HG02678 (cell line): ENCODE results near the gene ATP5IF1.

ENCODE experiments used
- ATAC-seq: cut with Tn5 transposase; IDR thresholded peaks from one replicate; pipeline ENCODE4 v1.9.1; 2021; ENCODE audit warnings: mild to moderate bottlenecking, moderate library complexity; ENCODE audit not compliant: unreplicated experiment

ATP5IF1 gene

DNA sequence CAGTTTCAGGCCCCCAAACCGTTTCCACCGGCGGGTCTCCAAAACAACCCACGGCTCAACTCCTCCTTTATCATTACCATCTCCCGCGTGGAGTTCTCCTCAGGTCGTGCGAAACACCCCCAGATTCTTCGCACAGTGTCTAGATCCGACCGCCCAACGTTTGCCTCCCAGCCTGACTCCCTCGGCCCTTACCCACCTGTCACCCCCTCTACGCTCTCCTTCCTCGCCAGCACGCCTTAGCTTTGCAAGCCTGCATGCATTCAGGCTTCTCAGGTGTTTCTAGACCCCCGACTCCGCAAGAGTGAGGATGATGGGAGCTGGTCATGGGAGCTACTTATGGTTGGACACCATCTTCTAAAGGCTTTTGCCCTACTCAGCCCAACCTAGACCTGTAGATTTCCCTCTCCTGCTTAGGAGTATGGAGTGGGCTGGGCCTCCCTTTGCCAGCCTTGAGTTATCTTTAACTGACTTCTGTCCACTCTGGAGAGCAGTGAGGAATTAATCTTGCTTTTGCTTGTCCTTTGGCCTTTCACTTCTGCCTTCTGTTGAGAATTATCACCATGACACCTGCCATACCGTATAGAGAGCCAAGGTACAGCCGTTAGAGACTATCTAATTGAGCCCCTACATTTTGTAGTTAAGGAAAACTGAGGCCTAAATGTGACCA lies 865 bp downstream of the ATP5IF1 start:
- ATAC-seq: no peak

DNA sequence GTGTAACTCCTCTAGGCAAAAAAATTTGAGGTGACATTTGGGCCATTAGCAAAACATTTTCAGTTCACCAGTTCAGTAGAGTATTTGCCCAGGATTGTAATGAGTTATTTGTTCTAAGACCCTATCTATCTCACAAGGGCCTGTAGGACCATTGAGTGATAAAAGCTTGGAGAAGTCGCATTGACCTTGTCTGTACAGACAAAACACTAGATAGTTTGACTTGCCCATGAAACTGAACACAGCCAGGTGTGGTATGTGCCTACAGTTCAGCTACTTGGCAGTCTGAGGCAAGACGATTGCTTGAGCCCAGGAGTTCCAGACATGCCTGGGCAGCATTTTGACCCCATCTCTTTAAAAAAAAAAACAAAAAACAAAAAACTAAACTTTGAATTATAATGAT lies 3.1 kb downstream of the ATP5IF1 start:
- ATAC-seq: no peak

DNA sequence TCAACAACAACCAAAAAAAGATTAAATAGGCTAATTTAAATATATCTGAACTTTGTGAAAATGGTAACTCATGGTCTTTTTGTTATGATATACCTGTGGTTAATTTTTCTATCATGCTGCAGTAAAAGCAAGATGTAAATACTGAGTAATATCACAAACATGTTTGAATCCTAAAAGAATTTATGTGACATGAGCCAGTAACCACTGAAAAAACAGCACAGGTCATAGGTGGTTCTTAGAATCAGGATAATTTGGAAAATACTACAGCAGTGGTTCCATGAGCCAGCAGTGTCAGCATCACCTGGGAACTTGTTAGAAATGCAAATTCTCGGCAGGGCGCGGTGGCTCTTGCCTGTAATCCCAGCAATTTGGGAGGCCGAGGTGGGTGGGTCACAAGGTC lies 4.1 kb downstream of the ATP5IF1 start:
- ATAC-seq: no peak

DNA sequence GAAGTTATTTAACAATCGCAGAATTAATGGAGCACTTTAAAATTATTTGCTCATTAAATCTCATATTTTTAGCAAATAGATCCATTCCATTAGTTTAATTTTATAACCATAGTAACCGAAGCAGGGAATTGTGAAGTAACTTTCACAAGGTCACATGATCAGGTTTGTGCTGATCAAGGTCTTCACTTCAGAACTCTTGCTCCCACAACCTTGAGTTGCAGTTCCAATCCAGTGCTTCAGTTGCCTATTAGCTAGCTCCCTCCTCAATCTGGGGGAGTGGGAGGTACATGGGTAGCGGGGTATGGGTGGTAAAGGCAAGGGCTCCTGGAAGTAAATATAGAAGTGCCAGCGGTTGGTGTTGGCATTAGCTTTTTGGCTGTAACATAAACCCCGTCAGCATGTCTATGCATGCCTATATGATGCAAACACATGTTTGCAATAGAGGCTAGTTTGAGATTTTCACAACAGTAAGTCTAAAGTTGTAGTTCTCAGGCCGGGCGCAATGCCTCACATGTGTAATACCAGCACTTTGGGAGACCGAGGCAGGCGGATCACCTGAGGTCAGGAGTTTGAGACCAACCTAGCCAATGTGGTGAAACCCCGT lies 5.8 kb downstream of the ATP5IF1 start:
- ATAC-seq: no peak

DNA sequence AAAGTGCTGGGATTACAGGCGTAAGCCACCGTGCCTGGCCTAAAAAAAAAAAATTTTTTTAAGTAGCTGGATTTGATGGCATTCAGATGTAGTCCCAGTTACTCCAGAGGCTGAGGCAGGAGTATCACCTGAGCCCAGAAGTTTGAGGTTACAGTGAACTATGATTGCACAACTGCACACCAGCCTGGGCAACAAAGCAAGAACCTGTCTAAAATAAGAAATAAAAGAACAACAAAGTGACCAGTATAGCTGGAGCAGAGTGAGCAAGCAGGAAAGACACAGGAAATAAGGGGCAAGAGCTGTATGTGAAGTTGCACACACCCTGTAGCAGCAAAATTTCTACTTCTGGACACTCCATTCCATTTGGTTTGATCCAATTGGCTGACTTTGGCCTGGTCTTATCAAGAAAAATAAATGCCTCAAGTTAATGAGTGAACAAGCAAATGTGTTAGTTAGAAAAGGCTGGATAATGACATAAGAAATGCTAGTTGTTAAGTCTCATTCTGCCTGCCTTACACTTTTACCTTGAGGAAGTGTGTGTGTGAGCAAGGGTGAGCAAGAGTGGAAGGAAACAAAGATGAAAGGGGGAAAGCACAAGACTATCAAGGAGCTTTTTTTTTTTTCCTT lies 7.9 kb downstream of the ATP5IF1 start:
- ATAC-seq: no peak

DNA sequence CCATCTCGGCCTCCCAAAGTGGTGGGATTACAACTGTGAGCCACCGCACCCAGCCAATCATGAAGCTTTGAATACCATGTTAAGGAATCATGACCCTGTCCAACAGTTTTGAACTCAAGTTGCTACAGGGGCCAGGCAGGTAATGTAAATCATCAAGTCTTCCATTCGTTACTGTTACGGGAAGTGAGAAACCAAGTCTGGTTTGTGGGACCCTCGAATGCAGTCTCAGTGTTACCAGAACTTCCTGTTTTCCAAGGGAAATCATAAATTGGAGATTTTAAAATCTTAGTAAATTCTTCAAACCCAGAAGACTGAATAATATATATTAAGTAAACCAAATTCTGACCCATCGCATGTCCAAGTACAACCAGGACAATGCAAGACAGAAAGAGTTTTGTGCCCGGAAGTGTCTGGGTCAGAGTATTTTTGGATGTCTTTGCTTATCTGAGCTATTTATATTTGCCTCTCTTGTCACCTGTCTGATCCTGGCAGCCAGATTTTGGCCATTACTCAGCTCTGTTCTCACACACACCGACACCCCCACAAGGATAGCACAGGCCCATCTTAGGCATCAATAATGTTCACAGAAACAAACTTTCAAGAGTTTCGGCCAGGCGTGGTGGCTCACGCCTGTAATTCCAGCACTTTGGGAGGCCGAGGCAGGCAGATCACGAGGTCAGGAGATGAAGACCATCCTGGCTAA lies 8.8 kb downstream of the ATP5IF1 start:
- no peak for ATAC-seq

DNA sequence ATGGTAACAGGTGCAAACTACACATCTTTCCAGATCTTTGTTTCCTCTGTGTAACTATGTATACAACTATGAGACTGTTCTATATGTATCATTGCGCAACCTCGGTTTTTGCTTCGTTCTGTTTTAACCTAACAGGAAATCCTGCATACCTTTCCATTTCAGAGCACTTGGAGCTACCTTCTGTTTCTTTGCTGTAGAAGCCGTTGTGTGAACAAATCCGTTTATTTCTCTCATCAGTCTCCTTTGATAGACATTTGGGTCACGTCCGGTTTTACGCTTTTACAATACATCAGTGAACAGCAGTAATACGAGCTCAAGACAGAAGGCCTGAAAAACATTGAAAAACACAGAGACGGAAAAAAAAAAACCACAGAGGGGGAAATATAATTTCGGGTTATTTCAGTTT lies 10.5 kb downstream of the ATP5IF1 start:
- no peak for ATAC-seq

DNA sequence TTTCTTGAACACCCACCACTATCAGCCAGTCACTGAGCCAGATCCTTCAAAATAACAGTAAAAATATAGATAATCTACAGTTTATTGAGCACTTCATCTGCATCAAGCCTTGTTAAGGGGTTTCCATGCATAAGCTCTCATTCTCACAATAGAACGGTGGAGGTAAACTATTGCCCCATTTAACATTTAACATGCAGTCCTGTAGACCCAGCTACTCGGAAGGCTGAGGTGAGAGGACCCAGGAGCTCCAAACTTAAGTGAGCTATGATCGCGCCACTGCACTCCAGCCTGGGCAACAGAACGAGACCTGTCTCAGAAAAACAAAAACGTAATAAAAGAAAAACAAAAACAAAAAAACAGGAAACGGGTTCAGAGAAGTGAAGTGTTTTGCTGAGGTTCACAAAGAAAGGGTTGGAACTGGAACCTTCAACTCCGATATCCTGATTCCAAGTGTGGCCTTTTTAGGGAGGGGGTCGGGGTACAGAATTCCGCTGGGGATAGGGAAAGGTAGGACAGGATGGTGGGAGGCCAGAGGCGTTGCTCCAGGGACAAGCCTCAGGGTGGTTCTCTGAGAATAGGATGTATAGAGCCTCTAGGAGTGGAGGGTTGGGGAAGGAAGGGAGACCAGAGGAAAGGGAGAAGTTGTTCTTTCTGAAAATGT lies 11.8 kb downstream of the ATP5IF1 start:
- ATAC-seq: no peak

DNA sequence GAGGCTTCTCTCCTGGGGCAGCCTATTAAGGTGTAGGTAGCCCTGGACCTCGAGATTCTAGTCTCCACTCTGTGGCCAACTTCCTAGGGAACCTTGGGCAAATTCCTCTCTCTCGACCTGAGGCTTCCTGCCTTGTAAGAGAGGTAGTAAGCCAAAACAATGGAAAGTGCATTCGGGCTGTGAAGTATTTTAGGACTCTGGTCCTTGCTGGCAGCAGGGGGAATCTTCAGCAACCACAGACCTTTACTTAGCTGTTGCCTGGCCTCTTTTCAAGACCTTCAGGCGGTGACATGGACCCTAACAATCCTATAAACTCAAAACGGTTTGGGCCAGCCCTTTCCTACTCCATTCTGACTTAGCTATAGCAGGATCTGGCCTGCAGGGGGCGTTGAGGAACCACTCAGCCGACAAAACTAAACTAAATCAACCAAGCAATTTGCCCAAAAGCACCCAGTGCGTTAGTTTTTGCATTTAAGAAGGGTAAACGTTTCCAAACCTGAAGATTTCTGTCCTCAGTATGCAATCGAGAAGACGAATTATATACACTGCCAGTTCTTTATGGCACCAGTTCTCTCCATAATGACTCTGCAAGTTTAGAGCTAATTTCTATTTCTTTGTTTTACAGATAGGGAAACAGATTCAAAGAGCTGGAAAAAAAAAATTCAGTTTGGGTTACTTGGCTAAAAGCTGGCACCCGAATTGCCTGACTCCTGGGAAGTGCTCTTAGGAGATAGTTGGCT lies 12.5 kb downstream of the ATP5IF1 start:
- no peak for ATAC-seq

DNA sequence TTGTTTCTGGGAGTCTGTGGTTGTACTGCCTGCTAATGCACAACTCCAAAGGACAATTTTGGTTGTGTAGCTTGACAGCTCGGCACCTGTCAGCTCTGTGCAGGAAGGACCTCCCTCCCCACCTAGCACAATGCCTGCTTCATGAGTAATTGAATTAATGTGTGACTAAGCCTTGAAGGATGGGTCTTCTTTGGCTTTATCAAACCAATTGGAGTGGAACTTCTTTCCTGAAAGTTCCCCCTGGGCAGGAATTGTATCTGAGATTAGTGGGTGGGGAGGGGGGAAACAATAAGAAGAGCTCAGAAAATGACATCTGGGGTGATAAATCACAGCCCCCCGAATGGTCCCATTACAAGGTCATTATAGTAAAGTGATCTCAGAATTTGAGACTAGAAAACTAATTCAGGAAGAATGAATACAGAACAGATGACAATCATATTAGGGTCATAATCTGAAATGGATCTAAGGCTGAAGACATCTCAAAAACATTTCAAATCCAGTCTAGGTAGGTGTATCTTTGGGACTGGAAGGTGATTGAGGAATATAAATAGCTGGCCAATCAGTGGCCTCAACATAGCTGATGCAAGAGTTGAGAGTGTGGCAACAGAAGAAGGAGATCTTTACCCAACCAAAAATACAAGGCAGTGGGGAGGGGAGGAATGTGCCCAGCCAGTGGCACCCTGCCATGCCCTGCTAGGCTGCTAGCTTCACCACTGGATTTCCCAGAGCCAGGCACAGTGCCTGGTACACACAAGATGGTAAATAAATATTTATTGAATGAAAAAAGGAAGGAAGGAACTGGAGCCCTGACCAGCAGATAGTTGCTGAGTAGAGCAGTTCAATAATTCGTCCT lies 13.3 kb downstream of the ATP5IF1 start:
- ATAC-seq: no peak

DNA sequence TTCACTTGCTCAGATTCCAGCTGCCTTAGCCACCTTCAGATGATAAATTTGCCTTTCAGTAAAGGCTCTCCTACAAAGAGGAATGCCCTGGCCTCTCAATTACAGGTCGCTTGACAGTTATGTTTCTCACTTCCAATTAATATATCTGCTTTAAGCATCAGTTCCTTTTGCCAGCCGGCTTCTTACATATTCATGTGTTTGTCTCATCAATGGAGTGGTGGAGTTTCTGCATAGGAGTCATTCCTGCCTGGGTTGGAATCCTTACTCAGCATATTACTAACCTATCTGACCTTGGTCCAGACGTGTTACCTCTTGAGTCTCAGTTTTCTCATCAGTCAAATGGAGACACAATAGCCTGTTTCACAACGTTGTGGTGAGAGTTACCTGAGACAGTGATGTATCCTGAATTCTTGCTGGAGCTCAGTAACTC lies 14.0 kb downstream of the ATP5IF1 start:
- ATAC-seq: no peak

DNA sequence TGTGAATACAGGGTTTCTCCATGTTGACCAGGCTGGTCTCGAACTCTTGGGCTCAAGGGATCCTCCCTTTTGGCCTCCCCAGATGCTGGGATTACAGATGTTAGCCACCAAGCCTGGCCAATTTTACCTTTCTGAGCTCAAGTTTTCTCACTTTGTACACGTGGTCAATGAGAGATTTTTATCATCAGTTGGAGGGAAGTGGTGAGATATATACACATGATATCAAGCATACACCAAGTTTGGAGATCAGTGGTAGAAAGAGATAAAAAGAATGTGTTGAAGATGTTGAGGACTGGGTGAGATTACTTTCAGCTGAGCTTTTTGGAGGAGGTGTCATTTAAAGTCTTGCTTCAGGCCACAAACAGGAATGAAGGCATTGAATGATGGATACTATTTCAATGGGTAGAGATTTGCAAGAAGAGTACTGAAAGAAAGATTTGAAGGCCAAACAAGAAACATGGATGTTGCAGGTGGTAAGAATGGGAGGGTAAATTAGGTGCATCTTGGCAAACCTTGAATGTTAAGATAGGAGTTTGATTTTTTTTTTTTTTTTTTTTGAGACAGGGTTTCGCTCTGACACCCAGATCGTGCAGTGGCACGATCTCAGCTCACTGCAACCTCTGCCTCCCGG lies 20.4 kb downstream of the ATP5IF1 start:
- no peak for ATAC-seq

DNA sequence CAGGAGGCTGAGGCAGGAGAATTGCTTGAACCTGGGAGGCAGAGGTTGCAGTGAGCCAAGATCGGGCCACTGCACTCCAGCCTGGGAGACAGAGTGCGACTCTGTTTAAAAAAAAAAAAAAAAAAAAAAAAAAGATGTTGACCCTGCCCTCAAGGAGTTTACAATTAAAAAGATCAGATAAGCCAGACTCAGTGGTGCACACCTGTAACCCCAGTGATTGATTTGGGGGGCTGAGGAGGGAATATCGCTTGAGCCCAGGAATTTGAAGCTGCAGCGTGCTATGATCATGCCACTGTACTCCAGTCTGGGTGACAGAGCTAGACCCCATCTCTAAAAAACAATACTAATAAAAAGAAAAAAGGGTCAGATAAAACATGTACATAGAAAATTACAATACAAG lies 21.8 kb downstream of the ATP5IF1 start:
- no peak for ATAC-seq

DNA sequence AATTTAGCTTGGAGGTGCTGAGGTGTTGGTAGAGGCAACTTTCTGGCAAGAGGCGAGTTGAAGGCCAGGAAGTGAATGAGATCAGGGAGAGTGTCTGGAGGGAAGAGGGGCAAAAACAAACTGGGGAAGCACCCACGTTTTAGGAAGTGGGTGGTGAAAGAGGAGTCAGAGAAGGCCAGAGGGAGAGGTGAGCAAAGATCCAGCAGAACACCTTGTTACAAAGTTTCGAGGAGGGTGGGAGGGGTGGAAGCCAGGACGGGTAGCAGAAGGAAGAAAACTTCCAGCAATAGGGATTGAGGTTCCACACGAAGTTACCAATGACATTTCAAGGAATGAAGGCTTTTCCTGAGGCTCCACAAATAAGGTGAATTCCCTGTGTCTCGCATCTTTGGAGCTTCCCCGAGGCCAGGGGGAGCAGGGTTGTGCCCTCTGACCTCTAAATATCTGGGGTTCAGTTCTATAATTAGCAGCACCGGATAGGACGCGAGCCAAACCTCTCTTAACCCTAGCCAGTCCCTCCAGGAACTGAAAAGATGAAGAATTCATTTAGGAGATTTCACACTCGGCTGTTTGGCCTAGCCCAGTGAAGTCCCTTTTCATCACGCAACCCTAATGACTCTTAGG lies 22.8 kb downstream of the ATP5IF1 start:
- no peak for ATAC-seq

DNA sequence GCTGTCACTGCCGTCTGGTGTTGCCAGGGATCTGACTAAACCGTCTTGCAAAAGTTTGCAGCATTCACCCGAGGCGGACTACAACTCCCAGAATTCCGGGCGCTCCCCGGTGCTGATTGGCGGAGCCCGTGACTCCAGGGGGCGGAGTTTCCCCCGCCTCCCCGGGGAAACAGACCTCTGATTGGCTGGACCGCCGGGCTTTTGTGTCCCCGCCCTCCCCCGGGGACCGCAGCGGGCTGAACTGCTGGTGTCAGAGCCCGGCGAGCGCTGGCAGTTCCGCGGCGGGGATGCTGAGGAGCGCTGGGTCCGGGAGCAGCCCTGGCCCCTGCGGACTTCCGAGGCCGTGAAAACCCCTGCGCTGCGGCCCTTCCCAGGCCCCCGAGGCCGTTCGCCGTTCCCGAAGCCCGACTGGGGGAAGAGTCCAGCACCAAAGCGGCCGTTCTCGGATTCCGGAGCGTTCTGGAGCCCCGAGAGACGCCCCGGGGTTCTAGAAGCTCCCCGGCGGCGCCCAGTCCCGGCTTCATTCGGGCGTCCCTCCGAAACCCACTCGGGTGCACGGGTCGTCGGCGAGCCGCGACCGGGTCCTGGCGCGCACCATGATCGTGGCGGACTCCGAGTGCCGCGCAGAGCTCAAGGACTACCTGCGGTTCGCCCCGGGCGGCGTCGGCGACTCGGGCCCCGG lies 23.5 kb downstream of the ATP5IF1 start, which contains the start of gene SESN2:
SESN2 (plus strand) TSS at position 267 of the 682 bp plus-strand sequence; CDS start at position 597, 330 bp downstream.
- ATAC-seq: peak; percentile 96

DNA sequence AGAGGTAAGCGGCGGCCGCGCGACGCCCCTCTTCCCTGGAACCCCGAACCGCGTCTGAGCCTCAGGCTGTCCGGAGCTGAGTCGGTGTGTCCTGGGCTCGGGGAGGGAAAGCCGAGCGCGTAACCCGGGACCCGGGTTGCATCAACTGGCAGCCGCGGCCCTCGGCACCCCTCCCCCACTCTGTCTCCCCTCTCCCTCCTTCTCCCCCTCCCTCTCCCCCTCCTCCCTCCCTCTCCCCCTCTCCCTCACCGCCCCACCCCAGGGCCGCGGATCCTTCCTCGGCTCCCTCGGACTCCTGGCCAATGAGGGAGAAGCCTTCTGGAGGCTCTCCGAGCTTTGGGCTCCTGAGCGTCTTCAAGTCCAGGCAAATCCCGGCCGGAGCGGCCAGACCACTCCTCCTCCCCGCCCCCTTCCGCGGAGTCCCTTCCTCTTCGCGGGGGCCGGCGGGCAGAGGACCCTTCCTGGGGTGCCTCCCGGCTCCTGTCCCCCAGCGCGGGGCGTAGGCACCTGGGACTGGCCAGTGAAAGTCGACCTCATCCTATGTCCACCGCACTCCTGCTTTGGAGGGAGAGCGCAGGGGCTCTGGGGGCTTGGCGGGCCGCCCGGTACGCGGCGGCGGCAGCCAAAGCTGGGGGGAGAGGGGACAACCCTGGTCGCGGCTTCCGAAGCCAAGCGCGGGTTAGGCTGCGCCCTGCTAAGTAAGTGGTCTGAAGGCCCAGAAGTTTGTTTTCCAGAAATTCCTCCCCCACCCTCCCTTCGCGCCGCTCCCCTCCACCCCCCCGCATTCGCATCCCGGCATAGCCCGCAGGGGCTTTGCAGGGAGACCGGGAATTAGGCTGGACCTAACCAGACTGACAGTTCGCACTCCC lies 24.2 kb downstream of the ATP5IF1 start:
- peak; percentile 1 for ATAC-seq

DNA sequence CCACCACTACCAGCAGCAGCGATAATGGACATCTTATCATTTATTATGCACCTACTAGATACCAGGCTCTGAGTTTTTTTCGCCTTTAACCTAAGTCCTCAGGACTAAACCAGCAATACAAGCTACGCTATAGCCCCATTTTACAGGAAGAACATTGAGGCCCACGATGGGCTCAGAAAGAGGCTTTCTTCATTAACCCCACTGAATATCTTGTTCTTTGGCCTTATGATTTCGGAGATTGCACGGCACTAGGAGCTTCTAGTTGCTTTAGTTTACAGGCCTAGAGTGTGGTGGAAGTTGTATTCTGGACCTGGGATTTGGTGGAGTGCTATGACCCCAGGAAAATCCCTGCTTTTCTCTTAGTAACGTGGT lies 24.9 kb downstream of the ATP5IF1 start:
- no peak for ATAC-seq
